NCI-H1694 (cell line): ENCODE data around the gene ERC2.
"Not testable (repeated sequence)": the region's sequence is repeated elsewhere in the genome, so short reads cannot be mapped to it uniquely, and the experiment has no call there.

Experiments used
- DNase-seq: peaks from one replicate; lab custom pipeline; 2025; lab: John Stamatoyannopoulos, UW

Gene ERC2

GRCh38 chr3:55880357-55880756 lies 587.9 kb downstream of the ERC2 start:
- DNase-seq, result no peak

- DNase-seq, result no peak
These were observed 588.4 kb downstream of the ERC2 start for GRCh38 chr3:55879901-55880331.

- no peak for DNase-seq
These were observed 590.6 kb downstream of the ERC2 start for GRCh38 chr3:55877703-55878102.

GRCh38 chr3:55876560-55876959 lies 591.7 kb downstream of the ERC2 start:
- no peak for DNase-seq

GRCh38 chr3:55875113-55875512 lies 593.2 kb downstream of the ERC2 start:
- DNase-seq, result no peak

- no peak for DNase-seq
These were observed 594.6 kb downstream of the ERC2 start for GRCh38 chr3:55873523-55874254.

GRCh38 chr3:55870594-55870993 lies 597.7 kb downstream of the ERC2 start:
- no peak for DNase-seq

GRCh38 chr3:55868347-55868746 lies 599.9 kb downstream of the ERC2 start:
- no peak for DNase-seq

- no peak for DNase-seq
These were observed 605.2 kb downstream of the ERC2 start for GRCh38 chr3:55863028-55863427.

GRCh38 chr3:55860049-55860721 lies 608.1 kb downstream of the ERC2 start:
- no peak for DNase-seq

GRCh38 chr3:55859305-55859704 lies 609.0 kb downstream of the ERC2 start:
- no peak for DNase-seq

- no peak for DNase-seq
These were observed 609.5 kb downstream of the ERC2 start for GRCh38 chr3:55858727-55859126.

GRCh38 chr3:55858302-55858701 lies 610.0 kb downstream of the ERC2 start:
- DNase-seq, result no peak

- no peak for DNase-seq
These were observed 610.6 kb downstream of the ERC2 start for GRCh38 chr3:55857633-55858032.

GRCh38 chr3:55855311-55855710 lies 613.0 kb downstream of the ERC2 start:
- DNase-seq, result no peak

- DNase-seq, result no peak
These were observed 613.8 kb downstream of the ERC2 start for GRCh38 chr3:55854494-55854893.

- no peak for DNase-seq
These were observed 615.9 kb downstream of the ERC2 start for GRCh38 chr3:55852326-55852725.

GRCh38 chr3:55842204-55842603 lies 626.1 kb downstream of the ERC2 start:
- no peak for DNase-seq

- not testable (repeated sequence) for DNase-seq
These were observed 636.4 kb downstream of the ERC2 start for GRCh38 chr3:55831876-55832275.

GRCh38 chr3:55828712-55829111 lies 639.6 kb downstream of the ERC2 start:
- DNase-seq, result no peak

- DNase-seq, result no peak
These were observed 640.5 kb downstream of the ERC2 start for GRCh38 chr3:55827786-55828185.

- DNase-seq, result no peak
These were observed 641.4 kb downstream of the ERC2 start for GRCh38 chr3:55826731-55827496.

GRCh38 chr3:55826097-55826496 lies 642.2 kb downstream of the ERC2 start:
- DNase-seq, result no peak
